Fibroblast of the aortic adventitia (primary cell): ENCODE data around the gene QRFP. TPM values are rescaled to one million over a fixed set of nuclear protein-coding genes. Genes with fewer than 3 reads are reported as not detected.

Source experiments
- DNase-seq: peaks from one replicate; pipeline ENCODE4 v3.0.0-alpha.2; 2010; ENCODE audit warnings: low read depth
- H3K4me3 ChIP-seq: 2 replicates; pipeline ENCODE4 v1.5.1; 2011; ENCODE audit warnings: low read depth, mild to moderate bottlenecking, control low read depth, low read length, moderate library complexity
- total RNA-seq: library from RNA; depleted of rRNA; stranded (reverse); fragments of >200 nt; gene quantifications from 2 replicates; pipeline ENCODE4 v1.2.3, GENCODE V29; 2012; ENCODE audit warnings: low replicate concordance
- TF ChIP-seq, protein P1 (sequence below): IDR thresholded peaks from 2 replicates; pipeline ENCODE4 v1.5.1; 2011; ENCODE audit warnings: mild to moderate bottlenecking, low read length, control low read depth, inconsistent platforms; ENCODE audit not compliant: insufficient read depth

The QRFP gene
- total RNA-seq, 1 donor, result not detected

DNA sequence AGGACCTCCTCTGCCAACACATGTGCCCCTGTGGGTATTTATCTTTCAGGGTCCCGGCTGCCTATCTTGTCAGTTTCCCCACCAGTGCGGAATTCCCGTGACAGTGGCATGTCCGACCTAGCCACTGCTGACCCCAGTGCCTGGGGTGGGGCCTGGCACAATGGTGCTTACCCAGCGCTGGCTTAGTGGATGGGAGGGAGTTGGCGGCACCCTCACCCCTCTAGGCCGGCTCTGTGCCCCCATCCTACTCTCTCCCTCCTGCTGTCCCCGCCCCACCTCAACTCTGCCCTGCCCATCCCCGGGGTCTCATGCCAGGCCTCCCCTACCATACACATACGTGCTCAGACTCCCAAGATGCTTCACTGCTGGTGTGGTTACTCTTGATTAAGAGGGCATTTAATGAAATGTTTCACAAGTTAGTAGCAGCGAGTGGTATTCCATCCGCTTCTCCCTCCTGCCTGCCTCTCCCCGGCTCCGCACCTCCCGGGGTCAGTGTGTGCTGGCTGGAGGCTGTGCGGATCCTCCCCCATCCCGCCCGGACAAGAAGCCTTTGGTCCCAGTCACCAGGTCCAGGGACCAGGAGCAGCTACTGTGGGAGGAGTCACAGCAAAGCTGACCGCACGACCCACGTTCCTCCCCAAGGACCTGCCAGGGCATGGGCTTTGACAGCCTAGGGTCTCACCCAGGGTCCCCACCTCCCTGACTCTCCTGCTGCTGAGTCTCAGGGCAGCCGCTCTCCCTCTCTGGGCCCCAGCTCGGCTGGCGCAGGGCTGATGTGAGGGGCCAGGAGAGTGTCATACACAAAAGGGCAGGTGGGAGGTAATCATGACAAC is 9.5 kb upstream of the QRFP start:
- DNase-seq, result no peak
- H3K4me3 ChIP-seq, result no peak overlapping the region
- TF ChIP-seq, protein P1, sequence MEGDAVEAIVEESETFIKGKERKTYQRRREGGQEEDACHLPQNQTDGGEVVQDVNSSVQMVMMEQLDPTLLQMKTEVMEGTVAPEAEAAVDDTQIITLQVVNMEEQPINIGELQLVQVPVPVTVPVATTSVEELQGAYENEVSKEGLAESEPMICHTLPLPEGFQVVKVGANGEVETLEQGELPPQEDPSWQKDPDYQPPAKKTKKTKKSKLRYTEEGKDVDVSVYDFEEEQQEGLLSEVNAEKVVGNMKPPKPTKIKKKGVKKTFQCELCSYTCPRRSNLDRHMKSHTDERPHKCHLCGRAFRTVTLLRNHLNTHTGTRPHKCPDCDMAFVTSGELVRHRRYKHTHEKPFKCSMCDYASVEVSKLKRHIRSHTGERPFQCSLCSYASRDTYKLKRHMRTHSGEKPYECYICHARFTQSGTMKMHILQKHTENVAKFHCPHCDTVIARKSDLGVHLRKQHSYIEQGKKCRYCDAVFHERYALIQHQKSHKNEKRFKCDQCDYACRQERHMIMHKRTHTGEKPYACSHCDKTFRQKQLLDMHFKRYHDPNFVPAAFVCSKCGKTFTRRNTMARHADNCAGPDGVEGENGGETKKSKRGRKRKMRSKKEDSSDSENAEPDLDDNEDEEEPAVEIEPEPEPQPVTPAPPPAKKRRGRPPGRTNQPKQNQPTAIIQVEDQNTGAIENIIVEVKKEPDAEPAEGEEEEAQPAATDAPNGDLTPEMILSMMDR, result no peak

DNA sequence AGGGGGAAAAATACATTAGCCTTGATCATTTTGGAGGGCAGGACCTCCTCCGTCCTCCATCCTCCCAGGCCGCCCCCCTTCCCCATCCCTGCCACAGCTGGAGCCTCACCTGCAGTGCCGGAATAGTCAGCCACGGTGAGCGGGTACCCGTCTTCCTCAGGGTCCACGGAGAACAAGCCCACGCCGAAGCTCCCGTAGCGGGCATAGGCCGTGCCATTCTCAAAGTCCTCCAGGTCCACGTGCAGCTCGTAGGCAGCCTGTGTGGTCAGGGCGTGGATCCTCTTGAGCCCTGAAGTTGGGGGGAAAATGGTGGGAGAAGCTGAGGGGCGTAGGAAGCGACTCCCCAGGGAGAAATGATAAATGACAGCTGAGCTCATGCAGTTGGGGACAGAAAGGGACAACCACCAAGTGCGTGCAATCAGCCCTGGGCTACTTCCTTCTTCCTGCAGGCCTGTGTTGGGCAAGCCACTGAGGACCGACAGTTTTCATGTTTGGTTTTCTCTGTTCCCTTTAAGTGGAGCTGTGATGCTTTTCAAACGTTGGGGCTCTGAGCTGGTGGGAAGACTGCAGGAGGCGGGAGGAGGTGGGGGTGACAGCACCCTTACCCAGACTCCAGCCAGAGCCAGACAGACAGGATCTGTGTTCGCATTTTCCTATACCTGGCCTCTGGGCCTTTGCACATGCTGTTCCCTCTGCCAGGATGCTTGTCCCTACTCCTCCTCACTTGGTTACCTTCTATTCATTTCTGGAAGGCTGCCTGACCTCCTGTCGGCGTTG is 8.7 kb upstream of the QRFP start:
- H3K4me3 ChIP-seq, result no peak overlapping the region
- TF ChIP-seq, protein P1, result no peak
- no peak for DNase-seq

DNA sequence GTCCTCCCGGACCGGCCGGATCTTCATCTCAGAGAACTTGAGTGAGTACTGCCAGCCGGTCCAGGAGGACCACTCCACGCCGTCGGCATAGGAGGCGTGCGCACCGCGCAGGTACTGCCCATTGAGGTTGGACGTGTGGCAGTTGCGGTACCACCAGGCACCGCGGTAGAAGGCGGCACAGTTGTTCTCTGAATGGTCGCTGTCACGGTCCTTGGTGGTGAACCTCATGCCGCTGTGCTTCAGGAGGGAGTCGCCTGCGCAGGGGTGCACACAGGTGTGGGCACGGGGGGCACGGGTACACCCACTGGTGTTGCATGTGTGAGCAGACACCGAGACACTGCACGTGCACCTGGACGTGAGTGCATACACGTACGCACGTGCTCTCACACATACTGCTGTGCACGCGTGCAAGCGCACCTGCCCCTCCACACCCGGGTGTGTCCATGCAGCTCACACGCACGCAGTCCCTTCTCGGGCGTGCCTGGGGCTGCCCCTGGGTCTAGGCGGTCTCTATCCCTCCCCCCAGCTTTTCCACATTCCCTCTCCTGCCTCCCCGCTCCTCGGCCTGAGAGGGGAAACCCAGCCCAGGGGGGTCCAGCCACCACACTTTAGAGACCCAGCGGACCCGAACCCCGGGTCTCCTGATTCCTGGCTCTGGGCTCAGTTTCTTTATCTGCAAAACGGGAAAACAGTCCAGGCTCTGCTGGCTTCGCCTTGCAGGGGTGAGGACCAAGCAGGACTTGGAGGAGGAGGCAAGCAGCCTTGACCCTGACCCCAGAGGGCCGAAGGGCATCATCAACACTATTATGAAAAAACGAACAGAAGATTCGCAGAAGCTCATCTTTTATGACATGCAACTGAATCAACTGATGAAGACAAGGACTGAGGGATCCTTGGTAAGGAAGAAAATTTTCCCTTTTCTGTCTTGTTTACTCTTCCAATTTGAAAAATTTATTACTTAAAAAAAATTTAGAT is 7.7 kb upstream of the QRFP start:
- TF ChIP-seq, protein P1, result no peak
- DNase-seq, result no peak
- H3K4me3 ChIP-seq, result no peak overlapping the region

DNA sequence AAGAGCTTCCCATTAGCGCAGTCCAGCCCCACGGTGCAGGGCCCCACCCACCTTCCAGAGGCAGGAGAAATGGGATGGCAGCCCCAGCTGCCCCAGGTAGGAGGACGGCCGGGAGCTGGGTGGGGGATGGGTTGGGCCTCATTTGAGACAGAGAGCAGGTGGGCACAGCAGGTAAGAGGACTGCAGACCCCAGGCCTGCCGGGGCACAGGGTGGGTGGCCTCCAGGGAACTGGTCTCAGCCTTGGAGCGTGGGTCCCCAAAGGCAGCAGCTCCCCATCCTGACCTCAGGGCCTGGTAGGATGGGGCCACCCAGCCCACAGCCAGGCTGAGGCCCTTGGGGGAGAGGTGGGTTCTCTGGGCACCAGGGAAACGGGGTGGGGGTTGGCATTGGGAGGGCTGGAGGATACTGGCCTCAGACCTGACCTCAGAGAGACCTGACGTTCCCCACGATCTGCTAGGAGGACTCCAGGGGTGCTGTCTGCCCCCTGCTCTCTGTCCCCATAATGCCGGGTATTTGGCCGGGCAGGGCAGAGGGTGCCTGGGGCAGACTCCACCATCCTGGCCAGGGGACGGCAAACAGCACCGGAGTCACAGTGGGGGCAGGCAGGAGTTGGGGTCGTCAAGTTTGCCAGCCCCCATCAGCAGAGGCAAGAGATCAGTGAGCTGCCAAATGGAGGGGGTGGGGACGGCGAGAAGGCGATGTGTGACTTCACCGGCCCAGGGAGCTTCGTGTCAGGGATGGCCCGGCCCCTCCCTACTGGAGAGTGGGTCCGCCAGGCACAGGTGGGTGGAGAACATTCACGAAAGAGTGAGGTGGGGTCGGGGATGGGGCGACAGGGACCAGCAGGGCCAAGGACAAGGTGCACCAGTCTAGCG is 6.8 kb upstream of the QRFP start:
- no peak for DNase-seq
- H3K4me3 ChIP-seq, result no peak overlapping the region
- TF ChIP-seq, protein P1, result no peak

DNA sequence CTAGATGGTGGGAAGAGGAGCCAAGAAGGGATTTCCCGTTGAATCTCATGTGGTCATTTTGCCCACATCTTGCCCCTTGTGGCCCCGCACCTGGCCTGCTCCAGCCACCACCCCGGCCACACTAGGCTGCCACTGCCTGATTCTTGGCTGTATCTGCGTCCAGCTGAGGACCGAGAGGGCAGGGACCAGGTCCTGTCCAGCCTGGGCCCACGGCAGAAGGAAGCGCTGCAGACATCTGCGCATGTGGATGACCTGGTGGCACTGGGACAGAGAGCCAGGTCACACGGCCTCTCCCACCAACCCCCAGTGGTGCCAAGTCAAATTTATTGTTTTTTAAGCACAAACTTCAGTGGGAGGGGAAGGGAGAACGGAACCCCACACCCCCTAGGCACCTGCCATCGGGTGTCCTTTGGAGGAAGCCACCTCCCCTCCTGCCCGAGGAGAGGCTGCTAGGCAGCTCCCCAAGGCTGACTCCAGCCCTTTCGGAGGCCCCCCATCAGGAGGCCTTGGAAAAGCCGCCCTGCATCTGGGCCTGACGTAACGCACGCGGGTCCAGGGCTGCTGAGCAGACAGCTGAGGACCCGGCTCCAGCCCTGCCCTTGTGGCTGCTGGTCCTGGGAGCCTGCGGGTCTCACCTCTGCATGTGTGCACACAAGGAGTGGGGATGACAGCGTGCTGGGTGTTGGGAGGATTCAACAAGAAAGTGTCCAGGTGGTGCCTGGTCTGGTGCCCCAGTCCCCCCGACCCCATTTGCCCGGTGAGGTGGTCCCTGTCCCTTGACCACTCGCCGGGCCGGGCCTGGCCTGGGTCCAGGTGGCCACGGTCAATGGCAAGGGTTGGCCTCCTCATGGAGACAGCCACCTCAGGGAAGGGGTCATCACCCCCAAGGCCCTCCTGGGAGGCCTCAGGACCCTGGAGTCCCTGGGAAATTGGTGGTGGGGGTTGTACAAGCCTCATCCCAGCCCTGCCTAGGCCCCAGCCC is 5.9 kb upstream of the QRFP start:
- no peak for DNase-seq
- TF ChIP-seq, protein P1, result no peak
- H3K4me3 ChIP-seq, result no peak overlapping the region
